Cardiac muscle cell (in vitro differentiated cells and primary cell): ENCODE results near the gene SOS2. TPM values are rescaled to one million over a fixed set of nuclear protein-coding genes. Genes with fewer than 3 reads are reported as not detected.

Experiments used
- DNase-seq, 2 donors: peaks; one replicate each; pipeline versions ENCODE4 v3.0.0 to v3.0.0-alpha.2; 2010 to 2017; ENCODE audit warnings: low read depth in 1 of 2, low spot score in 1 of 2
- H3K27ac ChIP-seq: fragments of 200-600 bp; sonication (generic); 2 replicates; pipeline ENCODE4 v1.5.1; 2016
- H3K27me3 ChIP-seq: fragments of 200-600 bp; sonication (generic); 2 replicates; pipeline ENCODE4 v1.6.0; 2016; ENCODE audit warnings: control low read depth
- H3K36me3 ChIP-seq: fragments of 200-600 bp; sonication (generic); 2 replicates; pipeline ENCODE4 v1.5.1; 2016; ENCODE audit warnings: control low read depth
- H3K4me1 ChIP-seq: fragments of 200-600 bp; sonication (generic); 2 replicates; pipeline ENCODE4 v1.8.1; 2017; ENCODE audit warnings: low read depth, mild to moderate bottlenecking, mixed run types
- H3K4me3 ChIP-seq: fragments of 200-600 bp; sonication (generic); 2 replicates; pipeline ENCODE4 v1.5.1; 2016; ENCODE audit warnings: mild to moderate bottlenecking
- H3K9me3 ChIP-seq: fragments of 200-600 bp; sonication (generic); 2 replicates; pipeline ENCODE4 v1.5.1; 2017; ENCODE audit warnings: low read depth, mild to moderate bottlenecking, control low read depth
- CTCF ChIP-seq: IDR thresholded peaks from 2 replicates; pipeline ENCODE4 v1.5.1; 2012; ENCODE audit warnings: low read depth, mild to moderate bottlenecking, low read length
- polyA plus RNA-seq: library from polyadenylated mRNA; unstranded; fragments of >200 nt; fragmentation: Nextera tagmentation; extraction: Ambion mirVana; gene quantifications from 2 replicates; pipeline ENCODE4 v1.2.1, GENCODE V29; 2016
- total RNA-seq: library from RNA; depleted of rRNA; stranded (reverse); fragments of >200 nt; gene quantifications from 2 replicates; pipeline ENCODE4 v1.2.3, GENCODE V29; 2016

SOS2 gene
- total and polyA plus RNA-seq, 2 experiments from 2014 or later: 14.3 to 15.4 TPM

- no peak for TF ChIP-seq CTCF
- Histone ChIP-seq H3K27me3 (no peaks in the 10 kb centered on the region), H3K27ac (no peak overlapping the region), H3K4me1 (no peaks in the 10 kb centered on the region), H3K9me3 (no peaks in the 10 kb centered on the region), H3K36me3 (no peaks in the 10 kb centered on the region), H3K4me3 (no peak overlapping the region)
- no peak for DNase-seq
Measured at GRCh38 chr14:50069325-50069724, 162.1 kb downstream of the SOS2 start.

- H3K9me3 ChIP-seq: no peaks in the 10 kb centered on the region
- no peak overlapping the region for H3K4me3 ChIP-seq
- no peaks in the 10 kb centered on the region for H3K27me3 ChIP-seq
- TF ChIP-seq CTCF: no peak
- H3K36me3 ChIP-seq: no peaks in the 10 kb centered on the region
- DNase-seq: no peak
- no peaks in the 10 kb centered on the region for H3K4me1 ChIP-seq
- no peak overlapping the region for H3K27ac ChIP-seq
Measured at GRCh38 chr14:50068496-50068895, 162.9 kb downstream of the SOS2 start.

- no peaks in the 10 kb centered on the region for H3K36me3 ChIP-seq
- no peaks in the 10 kb centered on the region for H3K9me3 ChIP-seq
- no peaks in the 10 kb centered on the region for H3K27me3 ChIP-seq
- peak in 1 of 2 donors; percentile 71 for DNase-seq
- no peak overlapping the region for H3K4me3 ChIP-seq
- no peaks in the 10 kb centered on the region for H3K4me1 ChIP-seq
- no peak overlapping the region for H3K27ac ChIP-seq
- no peak for TF ChIP-seq CTCF
Measured at GRCh38 chr14:50067723-50068495, 163.5 kb downstream of the SOS2 start.

Other genes with a start within 250 kb of the SOS2 start
- gene VCPKMT, start 115.0 kb downstream of the SOS2 start, total RNA-seq: 3.8 and 4.8 TPM in 2 replicates
- gene VCPKMT, start 115.0 kb downstream of the SOS2 start, polyA plus RNA-seq: 8.7 and 10.7 TPM in 2 replicates
- gene L2HGDH, start 80.7 kb upstream of the SOS2 start, total RNA-seq: 13.8 and 14.4 TPM in 2 replicates
- 9.4 and 18.3 TPM in 2 replicates for gene L2HGDH, start 80.7 kb upstream of the SOS2 start, polyA plus RNA-seq
- 8.5 and 17.7 TPM in 2 replicates for gene DMAC2L, start 80.7 kb upstream of the SOS2 start, total RNA-seq
- gene DMAC2L, start 80.7 kb upstream of the SOS2 start, polyA plus RNA-seq: 27.5 and 33.3 TPM in 2 replicates
- 0.63 and 1.0 TPM in 2 replicates for gene CDKL1, start 165.3 kb upstream of the SOS2 start, total RNA-seq
- 0.17 and 2.5 TPM in 2 replicates for gene CDKL1, start 165.3 kb upstream of the SOS2 start, polyA plus RNA-seq